Activated T-cell treated with anti-CD3 and anti-CD28 coated beads, Interleukin-2, amount 50 U/mL, for 1 hour (primary cell): ENCODE results near the gene SUZ12.
"Not testable (repeated sequence)": the region's sequence is repeated elsewhere in the genome, so short reads cannot be mapped to it uniquely, and the experiment has no call there.

ENCODE experiments used
- DNase-seq: peaks from one replicate; pipeline ENCODE4 v3.0.0-alpha.2; 2020

The SUZ12 gene

GRCh38 chr17:31964131-31964530, 27.3 kb downstream of the SUZ12 start:
- DNase-seq: not testable (repeated sequence)

- no peak for DNase-seq
Measured at GRCh38 chr17:31967648-31968047, 30.8 kb downstream of the SUZ12 start.

GRCh38 chr17:31970416-31970815, 33.6 kb downstream of the SUZ12 start:
- not testable (repeated sequence) for DNase-seq

GRCh38 chr17:31974269-31975071, 37.7 kb downstream of the SUZ12 start:
- DNase-seq: not testable (repeated sequence)

- DNase-seq: not testable (repeated sequence)
Measured at GRCh38 chr17:31975391-31975790, 38.6 kb downstream of the SUZ12 start.

GRCh38 chr17:31991821-31992220, 55.0 kb downstream of the SUZ12 start:
- not testable (repeated sequence) for DNase-seq

GRCh38 chr17:31997005-31997404, 60.2 kb downstream of the SUZ12 start:
- no peak for DNase-seq

GRCh38 chr17:32006957-32007462, 70.2 kb downstream of the SUZ12 start, which contains the start of gene LRRC37B:
LRRC37B (plus strand) TSS chr17:32007383; CDS start chr17:32021393, 14,010 bp downstream.
- DNase-seq: peak; percentile 93

GRCh38 chr17:32007463-32008298, 70.9 kb downstream of the SUZ12 start:
- no peak for DNase-seq

GRCh38 chr17:32009262-32009542, 72.4 kb downstream of the SUZ12 start:
- DNase-seq: no peak

GRCh38 chr17:32010114-32010513, 73.3 kb downstream of the SUZ12 start:
- no peak for DNase-seq

GRCh38 chr17:32015245-32016013, 78.6 kb downstream of the SUZ12 start:
- DNase-seq: no peak

- DNase-seq: no peak
Measured at GRCh38 chr17:32016231-32016630, 79.4 kb downstream of the SUZ12 start.

- no peak for DNase-seq
Measured at GRCh38 chr17:32019228-32019627, 82.4 kb downstream of the SUZ12 start.

GRCh38 chr17:32020943-32021614, 84.3 kb downstream of the SUZ12 start:
- DNase-seq: no peak

- no peak for DNase-seq
Measured at GRCh38 chr17:32021615-32021955, 84.8 kb downstream of the SUZ12 start.

GRCh38 chr17:32022554-32022953, 85.7 kb downstream of the SUZ12 start:
- DNase-seq: not testable (repeated sequence)

- DNase-seq: not testable (repeated sequence)
Measured at GRCh38 chr17:32027271-32027670, 90.5 kb downstream of the SUZ12 start.

- no peak for DNase-seq
Measured at GRCh38 chr17:32033223-32033622, 96.4 kb downstream of the SUZ12 start.

- not testable (repeated sequence) for DNase-seq
Measured at GRCh38 chr17:32033812-32034211, 97.0 kb downstream of the SUZ12 start.

- not testable (repeated sequence) for DNase-seq
Measured at GRCh38 chr17:32040246-32040645, 103.4 kb downstream of the SUZ12 start.

- not testable (repeated sequence) for DNase-seq
Measured at GRCh38 chr17:32041306-32041875, 104.6 kb downstream of the SUZ12 start.
